GM21360 (cell line): ENCODE data around the gene NTM.
"Not testable (repeated sequence)": the region's sequence is repeated elsewhere in the genome, so short reads cannot be mapped to it uniquely, and the experiment has no call there.

Experiments used
- ATAC-seq: cut with Tn5 transposase; IDR thresholded peaks from one replicate; pipeline ENCODE4 v1.9.1; 2021; ENCODE audit warnings: mild to moderate bottlenecking, moderate library complexity; ENCODE audit not compliant: unreplicated experiment

NTM gene

GRCh38 chr11:131903074-131903473 is 532.7 kb downstream of the NTM start:
- no peak for ATAC-seq

GRCh38 chr11:131904756-131905155 is 534.3 kb downstream of the NTM start:
- ATAC-seq: no peak

- ATAC-seq: no peak
These were observed 536.5 kb downstream of the NTM start for GRCh38 chr11:131906963-131907362.

GRCh38 chr11:131907371-131907770 is 537.0 kb downstream of the NTM start:
- no peak for ATAC-seq

GRCh38 chr11:131908316-131908715 is 537.9 kb downstream of the NTM start:
- ATAC-seq: no peak

- no peak for ATAC-seq
These were observed 539.2 kb downstream of the NTM start for GRCh38 chr11:131909426-131910177.

- ATAC-seq: no peak
These were observed 539.7 kb downstream of the NTM start for GRCh38 chr11:131910178-131910522.

GRCh38 chr11:131910523-131911387 is 540.3 kb downstream of the NTM start:
- ATAC-seq: no peak

GRCh38 chr11:131911388-131912032 is 541.1 kb downstream of the NTM start:
- not testable (repeated sequence) for ATAC-seq

GRCh38 chr11:131912134-131912533 is 541.7 kb downstream of the NTM start:
- no peak for ATAC-seq

- no peak for ATAC-seq
These were observed 542.9 kb downstream of the NTM start for GRCh38 chr11:131913267-131913666.

- no peak for ATAC-seq
These were observed 544.0 kb downstream of the NTM start for GRCh38 chr11:131914361-131914774.

GRCh38 chr11:131916638-131917037 is 546.2 kb downstream of the NTM start:
- no peak for ATAC-seq

GRCh38 chr11:131917634-131918384 is 547.4 kb downstream of the NTM start:
- no peak for ATAC-seq

GRCh38 chr11:131918663-131919062 is 548.2 kb downstream of the NTM start:
- no peak for ATAC-seq

- no peak for ATAC-seq
These were observed 551.8 kb downstream of the NTM start for GRCh38 chr11:131922220-131922619.

- ATAC-seq: no peak
These were observed 552.9 kb downstream of the NTM start for GRCh38 chr11:131923309-131923708.

GRCh38 chr11:131924001-131924400 is 553.6 kb downstream of the NTM start:
- no peak for ATAC-seq

GRCh38 chr11:131924457-131925201 is 554.2 kb downstream of the NTM start:
- no peak for ATAC-seq

GRCh38 chr11:131925829-131926228 is 555.4 kb downstream of the NTM start:
- no peak for ATAC-seq
